HG03280 (cell line): ENCODE results near the gene ADISSP.
A peak's percentile ranks its signal among the peaks of the same experiment; 100 is the strongest.

Source experiments
- ATAC-seq: cut with Tn5 transposase; IDR thresholded peaks from one replicate; pipeline ENCODE4 v1.9.1; 2021; ENCODE audit warnings: mild to moderate bottlenecking, moderate library complexity; ENCODE audit not compliant: unreplicated experiment

The ADISSP gene

DNA sequence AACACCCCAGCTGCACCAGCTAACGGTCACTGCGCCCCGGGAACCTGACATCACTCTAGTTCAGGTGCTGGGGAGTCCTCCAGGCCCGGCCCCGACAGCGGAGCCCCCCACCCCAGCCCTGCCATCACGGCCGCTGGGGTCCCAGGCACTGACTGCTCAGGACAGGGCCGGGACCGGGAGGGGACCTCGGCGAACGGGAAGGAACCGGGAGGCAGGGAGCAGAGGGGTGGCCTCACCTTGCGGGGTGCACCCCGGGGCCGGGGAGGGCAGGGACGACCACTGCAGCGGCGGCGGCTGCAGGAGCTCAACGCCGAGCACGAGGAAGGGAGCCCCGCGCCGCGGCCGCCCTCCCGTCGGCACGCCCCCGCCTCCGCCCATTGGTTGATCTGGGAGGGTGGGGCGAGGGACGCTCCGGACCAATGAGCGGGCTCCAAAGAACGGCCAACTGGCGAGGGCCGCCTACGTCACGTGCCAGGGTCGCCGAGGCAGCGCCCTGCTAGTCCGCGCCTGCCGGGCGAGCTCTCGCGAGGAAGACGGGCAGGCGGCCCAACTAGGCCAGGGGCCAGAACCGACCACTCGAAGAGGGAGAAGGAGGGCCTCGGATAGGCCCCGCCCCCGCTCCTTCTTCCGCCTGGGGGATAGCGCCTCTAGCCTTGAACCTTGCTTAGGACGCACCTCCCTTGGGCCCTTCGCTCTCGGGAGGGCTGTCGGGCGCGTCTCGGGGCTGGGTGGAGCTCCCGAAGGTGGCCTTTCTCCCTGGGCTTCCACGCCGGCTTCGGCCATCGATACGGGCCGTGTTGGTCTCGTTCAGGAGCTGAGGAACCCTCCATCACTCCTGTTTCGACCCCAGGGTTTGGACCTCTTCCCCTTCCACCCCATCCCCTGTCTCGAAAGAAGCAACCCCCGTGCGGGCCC is at the start of gene ADISSP:
Gene ADISSP, minus strand, starts transcription at position 327 of the 915 bp plus-strand sequence. CDS start 7,653 bp downstream, outside the sequence.
- ATAC-seq, result peak; percentile 94

DNA sequence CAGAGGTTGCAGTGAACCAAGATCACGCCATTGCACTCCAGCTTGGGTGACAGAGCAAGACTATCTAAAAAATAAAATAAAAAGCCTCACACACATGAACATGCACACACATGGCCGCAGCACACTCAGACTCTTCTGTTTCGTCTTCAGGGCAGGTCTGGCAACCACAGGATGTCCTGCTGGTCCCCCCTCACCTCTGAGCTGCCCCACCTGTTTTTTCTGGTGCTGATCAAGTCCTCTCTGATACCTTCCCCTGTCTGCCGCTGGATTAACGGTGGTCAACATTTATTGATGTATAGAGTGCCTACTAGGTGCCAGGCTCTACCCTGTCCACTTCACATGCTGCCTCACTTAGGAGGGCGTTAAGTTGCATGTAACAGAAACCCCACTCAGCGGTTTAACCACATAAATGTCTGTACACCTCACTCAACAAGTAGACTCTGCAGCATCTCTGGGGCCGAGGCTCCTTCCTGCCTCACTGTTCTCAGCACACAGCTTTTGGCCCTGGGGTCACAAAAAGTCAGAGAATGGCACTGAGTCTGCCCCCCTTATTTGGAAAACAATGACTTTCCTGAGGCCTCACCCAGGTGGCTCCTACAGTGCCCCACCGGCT is 48.3 kb upstream of the ADISSP start:
- no peak for ATAC-seq

DNA sequence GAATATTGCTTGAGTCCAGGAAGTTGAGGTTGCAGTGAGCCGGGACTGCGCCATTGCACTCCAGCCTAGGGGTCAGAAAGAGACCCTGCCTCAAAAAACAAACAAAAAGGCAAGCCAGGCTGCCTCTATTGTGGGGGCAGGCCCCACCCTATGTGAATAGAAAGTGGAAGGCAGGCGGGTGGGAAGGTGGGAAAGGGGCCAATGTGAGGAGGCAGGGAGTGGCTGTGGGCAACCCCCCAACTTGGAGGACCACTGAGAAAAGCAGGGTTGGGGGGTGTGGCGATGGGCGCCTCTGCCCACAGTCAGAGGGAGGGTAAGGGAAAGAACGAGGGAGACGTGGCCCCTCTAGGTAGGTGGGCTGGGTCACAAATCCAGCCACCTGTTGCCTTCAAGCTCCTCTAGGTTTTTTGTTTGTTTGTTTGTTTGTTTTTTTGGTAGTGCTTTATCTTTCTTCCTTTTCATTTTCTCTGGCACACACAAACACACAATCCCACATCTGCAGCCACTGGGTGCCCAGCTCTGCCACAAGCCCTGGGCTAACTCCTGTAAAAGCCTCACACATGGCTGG is 47.5 kb upstream of the ADISSP start:
- ATAC-seq, result no peak

DNA sequence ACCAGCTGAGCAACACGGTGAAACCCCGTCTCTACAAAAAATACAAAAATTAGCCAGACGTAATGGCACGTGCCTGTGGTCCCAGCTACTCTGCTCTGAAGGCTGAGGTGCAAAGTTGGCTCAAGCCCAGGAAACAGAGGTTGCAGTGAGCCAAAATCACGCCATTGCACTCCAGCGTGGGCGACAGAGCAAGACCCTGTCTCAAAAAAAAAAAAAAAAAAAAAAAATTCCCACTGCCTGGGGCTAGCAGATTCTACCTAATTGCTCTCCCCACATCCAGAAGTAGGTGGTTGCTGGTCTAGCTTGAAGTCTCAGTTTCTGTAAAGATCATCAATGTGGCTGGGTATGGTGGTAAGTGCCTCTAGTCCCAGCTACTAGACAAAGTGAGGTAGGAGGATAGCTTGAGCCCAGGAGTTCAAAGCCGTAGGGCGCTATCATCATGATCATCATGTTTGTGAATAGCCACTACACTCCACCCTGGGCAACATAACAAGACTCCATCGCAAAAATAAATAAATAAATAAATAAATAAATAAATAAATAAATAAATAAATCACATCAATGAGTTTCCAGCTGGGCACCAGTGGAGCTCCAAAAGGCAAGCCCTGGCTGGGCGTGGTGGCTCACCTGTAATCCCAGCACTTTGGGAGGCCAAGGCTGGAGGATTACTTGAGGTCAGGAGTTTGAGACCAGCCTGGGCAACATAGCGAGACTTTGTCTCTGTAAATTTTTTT is 46.5 kb upstream of the ADISSP start:
- no peak for ATAC-seq

DNA sequence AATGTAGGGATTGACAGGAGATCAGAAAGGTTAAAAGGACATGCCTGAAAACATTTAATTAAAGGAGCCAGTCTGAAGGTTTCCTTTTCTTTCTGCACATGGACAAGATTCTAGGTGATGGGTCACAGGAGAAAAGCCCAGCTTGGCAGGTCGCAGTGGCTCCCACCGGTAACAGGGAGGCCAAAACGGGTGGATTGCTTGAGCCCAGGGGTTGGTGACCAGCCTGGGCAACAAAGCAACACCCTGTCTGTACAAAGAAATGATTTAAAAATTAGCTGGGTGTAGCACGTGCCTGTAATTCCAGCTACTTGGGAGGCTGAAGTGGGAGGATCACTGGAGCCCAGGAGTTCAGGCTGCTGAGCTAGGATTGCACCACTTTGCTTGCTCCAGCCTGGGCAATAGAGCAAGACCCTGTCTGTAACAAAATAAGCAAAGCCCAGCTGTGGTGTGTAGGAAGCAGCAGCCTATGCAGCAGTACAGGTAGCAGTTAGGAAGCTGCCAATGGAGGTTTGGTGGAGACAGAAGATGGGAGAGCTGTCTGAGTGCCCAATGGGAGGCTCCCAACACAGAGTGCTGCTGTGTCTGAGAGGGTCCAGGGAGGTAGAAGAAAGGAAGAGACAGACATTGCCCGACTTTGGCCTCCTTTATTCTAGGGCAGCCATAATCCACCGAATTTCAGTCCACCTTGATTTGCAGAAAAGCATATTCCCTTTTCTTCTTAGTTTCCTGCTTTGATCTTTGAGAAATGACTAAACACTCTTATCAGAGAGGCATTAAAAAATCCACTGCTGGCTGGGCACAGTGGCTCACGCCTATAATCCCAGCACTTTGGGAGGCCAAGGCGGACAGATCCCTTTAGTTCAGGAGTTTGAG is 45.7 kb upstream of the ADISSP start:
- no peak for ATAC-seq

DNA sequence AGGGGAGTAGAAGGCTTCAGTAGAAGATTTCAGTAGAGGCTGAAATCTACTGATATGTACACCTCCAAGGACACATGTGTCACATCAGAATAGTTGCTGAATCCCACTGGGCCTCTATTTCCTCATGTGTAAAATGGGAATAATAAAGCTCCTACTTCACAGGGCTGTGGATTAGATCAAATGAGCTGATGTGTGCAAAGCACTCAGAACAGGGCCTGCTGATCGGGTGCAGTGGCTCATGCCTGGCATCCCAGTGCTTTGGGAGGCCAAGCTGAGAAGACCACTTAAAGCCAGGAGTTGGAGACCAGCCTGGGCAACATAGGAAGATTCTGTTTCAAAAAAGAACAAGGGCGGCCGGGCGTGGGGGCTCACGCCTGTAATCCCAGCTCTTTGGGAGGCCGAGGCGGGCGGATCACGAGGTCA is 44.7 kb upstream of the ADISSP start:
- ATAC-seq, result no peak

DNA sequence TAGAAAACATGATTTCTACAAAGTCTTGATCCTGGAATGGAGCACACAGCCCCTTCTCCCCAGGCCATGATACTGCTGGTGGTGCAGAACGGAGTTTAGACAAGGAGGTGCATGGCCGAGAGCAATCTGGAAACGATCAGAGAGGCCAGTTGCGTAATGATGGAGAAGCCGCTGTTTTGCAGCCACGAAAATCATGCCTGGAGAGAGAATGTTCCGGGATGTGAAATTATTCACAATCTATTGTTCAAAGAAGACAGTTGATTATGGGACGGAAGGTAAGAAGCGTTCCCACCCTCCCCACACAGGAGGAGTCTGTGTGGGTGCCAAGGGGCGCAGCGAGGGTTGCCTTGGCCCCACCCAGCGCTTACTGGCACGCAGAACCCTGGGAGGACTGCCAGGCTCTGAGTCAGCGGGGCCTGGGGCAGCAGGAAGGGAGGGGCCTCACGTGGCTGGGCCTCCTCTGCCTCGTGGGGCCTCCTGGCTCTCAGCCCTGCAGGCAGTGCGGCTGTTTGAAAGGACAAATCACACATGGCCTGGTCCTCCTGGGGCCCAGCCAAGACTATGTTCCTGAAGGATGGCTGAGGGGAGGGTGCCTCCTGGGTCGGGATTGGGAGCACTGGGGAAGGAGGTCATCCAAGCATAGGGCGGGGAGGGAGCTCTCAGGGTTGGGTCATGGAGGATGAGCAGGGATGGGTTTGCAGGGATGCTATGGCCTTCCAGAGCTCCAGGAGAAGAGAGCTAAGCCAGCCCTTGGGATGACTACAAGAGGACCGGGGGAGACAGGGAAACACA is 44.1 kb upstream of the ADISSP start:
- no peak for ATAC-seq

DNA sequence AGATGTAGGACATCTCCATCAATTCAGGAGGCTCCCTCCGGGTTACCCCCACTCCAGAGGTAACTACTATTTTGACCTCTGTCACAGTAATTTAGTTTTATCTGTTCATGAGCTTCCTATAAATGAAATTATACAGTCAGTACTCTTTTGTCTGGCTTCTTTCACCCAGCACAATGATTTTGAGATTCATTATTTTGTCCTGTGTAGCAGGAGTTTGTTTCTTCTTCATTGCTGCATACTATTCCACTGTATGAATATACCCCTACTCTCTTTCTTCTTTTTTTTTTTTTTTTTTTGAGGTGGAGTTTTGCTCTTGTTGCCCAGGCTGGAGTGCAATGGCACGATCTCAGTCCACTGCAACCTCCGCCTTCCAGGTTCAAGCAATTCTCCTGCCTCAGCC is 41.0 kb upstream of the ADISSP start:
- ATAC-seq, result no peak

DNA sequence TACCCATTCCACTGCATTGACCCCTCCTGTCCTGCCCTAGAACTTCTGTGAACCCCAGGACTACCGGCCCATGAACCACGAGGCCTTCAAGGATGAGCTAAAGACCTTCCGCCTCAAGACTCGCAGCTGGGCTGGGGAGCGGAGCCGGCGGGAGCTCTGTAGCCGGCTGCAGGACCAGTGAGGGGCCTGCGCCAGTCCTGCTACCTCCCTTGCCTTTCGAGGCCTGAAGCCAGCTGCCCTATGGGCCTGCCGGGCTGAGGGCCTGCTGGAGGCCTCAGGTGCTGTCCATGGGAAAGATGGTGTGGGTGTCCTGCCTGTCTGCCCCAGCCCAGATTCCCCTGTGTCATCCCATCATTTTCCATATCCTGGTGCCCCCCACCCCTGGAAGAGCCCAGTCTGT is 37.2 kb upstream of the ADISSP start:
- ATAC-seq, result no peak

DNA sequence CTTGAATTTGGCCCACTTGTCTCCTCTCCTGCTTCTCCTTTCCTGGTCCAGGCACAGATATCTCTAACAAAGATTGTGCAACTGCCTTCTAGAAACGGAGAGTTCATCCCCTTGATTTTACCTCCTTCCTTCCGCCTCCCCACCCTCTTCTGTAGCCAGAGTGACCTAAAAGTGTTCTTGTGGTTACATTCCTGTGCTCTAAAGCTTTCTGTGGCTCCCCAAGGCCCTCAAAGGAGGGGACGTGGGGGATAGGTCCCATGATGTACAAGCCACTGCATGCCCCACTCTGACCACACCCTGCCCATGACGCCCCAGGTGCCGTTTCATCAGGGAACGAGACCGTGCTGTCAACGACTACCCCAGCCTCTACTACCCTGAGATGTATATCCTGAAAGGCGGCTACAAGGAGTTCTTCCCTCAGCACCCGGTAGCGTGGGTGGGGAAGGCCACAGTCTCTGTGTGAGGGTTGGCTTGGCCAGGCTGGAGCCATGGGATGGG is 36.8 kb upstream of the ADISSP start:
- no peak for ATAC-seq

DNA sequence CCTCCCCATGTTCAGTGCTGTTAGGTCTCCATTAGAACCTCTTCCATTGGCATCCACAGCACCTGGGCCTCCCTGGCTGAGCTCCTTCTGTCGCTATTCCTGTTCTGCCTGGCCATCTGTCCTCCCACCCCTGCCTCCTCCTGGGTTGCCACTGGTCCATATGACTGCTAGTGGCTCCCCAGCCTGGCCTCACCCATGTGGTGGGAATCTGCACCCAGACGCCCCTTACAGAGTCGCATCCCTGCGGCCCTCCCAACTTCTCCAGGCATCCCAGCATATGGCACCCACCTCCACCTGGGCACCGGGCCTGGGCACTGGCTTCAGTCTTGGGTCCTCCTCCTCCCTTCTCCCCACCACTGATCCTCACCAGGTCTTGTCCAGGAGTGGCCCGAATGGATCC is 36.3 kb upstream of the ADISSP start:
- no peak for ATAC-seq

DNA sequence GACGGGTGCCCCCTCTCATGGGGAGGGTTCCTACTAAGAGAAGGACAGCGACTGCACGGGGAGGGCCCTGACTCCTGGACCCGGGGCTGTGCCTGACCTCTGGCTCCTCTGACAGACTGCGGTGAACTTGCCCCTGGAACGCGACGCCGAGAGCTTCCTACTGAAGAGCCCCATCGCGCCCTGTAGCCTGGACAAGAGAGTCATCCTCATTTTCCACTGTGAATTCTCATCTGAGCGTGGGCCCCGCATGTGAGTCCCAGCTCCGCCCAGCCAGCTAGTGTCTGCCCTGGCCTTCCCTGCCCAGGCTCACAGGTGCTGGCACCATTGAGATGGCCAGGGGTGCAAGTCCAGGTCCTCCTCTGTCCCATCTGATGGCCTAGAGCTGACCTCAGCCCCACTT is 35.7 kb upstream of the ADISSP start:
- ATAC-seq, result no peak

DNA sequence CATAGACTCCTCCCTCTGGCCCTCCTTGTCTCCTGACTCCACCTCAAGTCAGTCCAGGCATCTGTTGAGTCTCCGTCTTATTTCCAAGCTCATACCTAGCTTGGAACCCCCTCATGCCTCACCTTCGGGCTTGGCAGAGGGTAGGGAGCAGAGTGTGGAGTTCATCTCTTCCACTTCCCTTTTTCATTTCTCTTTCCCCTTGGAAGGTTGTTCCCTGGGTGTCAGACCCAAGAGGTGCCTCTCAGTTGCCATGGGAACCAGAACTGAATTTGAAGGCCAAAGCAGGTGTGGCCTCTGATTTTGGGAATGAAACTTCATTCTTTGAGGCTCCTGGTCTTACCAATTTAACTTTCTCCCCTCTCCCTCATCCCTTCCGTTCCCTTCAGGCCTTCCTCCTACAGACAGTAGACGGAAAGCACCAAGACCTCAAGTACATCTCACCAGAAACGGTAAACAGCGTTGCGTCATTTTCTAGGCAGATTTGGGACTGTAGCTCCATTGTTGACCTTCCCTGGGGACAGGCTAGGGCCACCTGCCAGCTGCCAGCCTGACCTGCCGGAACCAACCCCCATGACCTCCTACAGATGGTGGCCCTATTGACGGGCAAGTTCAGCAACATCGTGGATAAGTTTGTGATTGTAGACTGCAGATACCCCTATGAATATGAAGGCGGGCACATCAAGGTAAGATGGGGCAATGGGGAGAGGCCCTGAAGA is 35.1 kb upstream of the ADISSP start:
- ATAC-seq, result no peak

DNA sequence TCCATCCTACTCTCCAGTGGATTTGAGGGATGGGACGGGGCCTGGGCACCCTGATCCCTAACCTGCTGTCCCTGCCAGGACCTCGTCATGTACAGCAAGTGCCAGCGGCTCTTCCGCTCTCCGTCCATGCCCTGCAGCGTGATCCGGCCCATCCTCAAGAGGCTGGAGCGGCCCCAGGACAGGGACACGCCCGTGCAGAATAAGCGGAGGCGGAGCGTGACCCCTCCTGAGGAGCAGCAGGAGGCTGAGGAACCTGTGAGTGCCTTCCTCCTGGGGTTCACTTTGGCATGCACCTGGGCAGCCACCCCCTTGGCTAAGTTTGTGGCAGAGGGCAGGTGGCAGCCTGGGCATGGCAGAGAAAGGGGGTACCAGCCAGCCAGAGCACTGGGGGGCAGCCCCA is 34.3 kb upstream of the ADISSP start:
- ATAC-seq, result no peak

DNA sequence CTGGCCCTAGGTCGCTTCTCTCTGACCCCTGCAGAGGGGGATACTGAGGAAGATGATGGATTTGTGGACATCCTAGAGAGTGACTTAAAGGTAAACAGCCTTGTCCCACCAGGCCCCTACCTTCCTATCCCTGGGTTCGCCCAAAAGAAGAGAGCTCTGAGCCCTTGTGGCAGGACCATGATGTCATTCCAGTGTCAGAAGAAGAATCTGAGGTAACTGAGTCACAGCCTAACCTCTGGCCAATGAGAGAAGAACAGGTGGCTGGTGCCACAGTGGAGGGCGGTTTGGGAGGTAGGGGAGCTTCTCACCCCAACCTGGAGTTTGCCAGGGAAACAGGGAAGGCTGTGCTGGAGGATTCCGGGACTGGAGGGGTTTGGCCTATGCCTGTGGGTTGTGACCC is 33.7 kb upstream of the ADISSP start:
- no peak for ATAC-seq

DNA sequence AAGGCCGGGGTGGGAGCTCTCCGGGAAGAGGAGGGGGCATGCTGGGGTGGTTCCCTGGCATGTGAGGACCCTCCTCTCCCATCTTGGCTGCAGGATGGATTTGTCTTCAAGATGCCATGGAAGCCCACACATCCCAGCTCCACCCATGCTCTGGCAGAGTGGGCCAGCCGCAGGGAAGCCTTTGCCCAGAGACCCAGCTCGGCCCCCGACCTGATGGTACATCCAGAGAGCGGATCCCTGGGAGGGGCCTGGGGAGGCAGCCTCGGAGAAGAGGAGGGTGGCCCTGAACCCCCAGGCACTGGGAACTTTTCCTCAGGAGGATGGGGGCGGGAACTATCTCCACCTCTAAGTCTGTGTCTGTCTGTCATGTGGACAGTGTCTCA is 33.3 kb upstream of the ADISSP start:
- no peak for ATAC-seq

DNA sequence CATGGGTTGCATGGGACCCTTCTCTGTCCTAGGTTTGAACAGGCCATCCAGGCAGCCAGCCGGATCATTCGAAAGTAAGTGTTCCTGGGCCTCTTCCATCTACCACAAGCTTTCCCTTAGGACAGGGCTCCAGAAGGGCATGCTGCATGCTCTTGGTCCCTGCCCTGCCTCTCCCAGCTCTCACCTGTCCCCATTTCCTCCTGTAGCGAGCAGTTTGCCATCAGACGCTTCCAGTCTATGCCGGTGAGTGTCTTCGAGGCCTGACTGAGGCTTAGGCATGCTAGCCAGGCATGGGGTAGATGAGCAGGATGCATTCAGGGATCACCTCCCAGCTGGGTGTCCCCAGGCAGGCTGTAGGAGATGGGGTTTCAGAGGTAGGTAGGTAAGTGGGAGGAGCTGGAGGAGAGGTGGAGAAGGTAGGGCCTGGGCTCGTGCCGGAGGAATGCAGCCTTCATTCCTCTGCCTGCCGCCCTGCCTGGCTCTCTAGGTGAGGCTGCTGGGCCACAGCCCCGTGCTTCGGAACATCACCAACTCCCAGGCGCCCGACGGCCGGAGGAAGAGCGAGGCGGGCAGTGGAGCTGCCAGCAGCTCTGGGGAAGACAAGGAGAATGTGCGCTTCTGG is 32.8 kb upstream of the ADISSP start:
- ATAC-seq, result no peak

DNA sequence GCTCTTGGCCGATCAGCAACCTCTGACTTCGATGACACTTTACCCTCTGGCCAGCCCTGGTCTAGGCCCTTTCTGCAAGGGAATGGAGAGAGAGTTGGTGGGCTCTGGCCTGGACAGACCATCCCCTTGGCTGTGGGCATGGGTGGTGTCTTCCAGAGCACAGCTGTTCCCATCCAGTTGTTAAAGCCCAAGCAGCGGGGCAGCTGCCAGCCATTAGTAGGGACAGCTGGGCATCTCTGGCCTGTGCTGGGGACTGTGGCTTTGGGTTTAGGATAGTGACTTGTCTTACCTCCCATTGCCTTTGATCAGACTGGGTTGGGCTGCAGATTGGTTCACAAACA is 31.3 kb upstream of the ADISSP start:
- no peak for ATAC-seq

DNA sequence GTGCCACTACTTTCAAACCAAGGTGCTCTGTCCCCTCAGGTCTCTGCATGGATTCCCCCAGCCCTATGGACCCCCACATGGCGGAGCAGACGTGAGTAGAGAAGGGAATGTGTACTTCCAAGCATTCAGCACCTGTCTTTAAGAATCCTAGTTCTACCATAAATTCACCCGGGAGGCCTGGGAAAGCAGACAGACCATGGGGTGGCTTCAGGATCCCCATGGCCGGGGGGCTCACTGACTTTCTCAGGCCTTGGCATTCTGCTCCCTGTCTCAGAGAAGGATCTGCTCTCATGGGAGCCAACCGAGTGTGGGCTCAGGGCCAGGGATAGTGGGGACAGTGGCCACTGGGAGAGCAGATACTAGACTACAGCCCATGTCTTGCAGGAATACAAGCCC is 30.8 kb upstream of the ADISSP start:
- ATAC-seq, result no peak
